VCaP (cell line): Measurements from ENCODE around the gene CAMTA1.

Experiments used
- H3K27ac ChIP-seq: fragments of 450-650 bp; 2 replicates; pipeline ENCODE4 v1.5.1; 2017
- CTCF ChIP-seq: fragments of 450-650 bp; conservative IDR thresholded peaks from 2 replicates; pipeline ENCODE4 v1.5.1; 2017; ENCODE audit warnings: mild to moderate bottlenecking, moderate library complexity

CAMTA1 gene

GRCh38 chr1:7401814-7402547, 616.7 kb downstream of the CAMTA1 start:
- no peak overlapping the region for H3K27ac ChIP-seq
- TF ChIP-seq CTCF: no peak

GRCh38 chr1:7402548-7402850, 617.2 kb downstream of the CAMTA1 start:
- H3K27ac ChIP-seq: no peak overlapping the region
- TF ChIP-seq CTCF: no peak

- no peak overlapping the region for H3K27ac ChIP-seq
- TF ChIP-seq CTCF: no peak
These were observed 618.2 kb downstream of the CAMTA1 start for GRCh38 chr1:7403265-7404045.

GRCh38 chr1:7404046-7404742, 618.9 kb downstream of the CAMTA1 start:
- TF ChIP-seq CTCF: no peak
- no peak overlapping the region for H3K27ac ChIP-seq

- TF ChIP-seq CTCF: no peak
- no peak overlapping the region for H3K27ac ChIP-seq
These were observed 620.7 kb downstream of the CAMTA1 start for GRCh38 chr1:7405844-7406500.

GRCh38 chr1:7406641-7407543, 621.6 kb downstream of the CAMTA1 start:
- TF ChIP-seq CTCF: no peak
- no peak overlapping the region for H3K27ac ChIP-seq
